ENCODE data around the gene HMCN1.

GRCh38 chr1:185727726-185728125, 6.5 kb upstream of the HMCN1 start:
- TF ChIP-seq CTCF (IDR thresholded peaks at IDR 0.05) (no peak), POLR2A (IDR thresholded peaks at IDR 0.05) (no peak)

All from lower leg skin (tissue), 3 donors.